Measurements from ENCODE around the gene ARAF. TPM values are rescaled to one million over a fixed set of nuclear protein-coding genes. Genes with fewer than 3 reads are reported as not detected.

ARAF gene
- total and polyA plus RNA-seq, 2 of the 4 experiments (the other 2 are of a cell fraction) = 9.1 to 52.2 TPM

GRCh38 chrX:47596256-47596655, 35.3 kb downstream of the ARAF start:
- DNase-seq (peak; percentile 71), ATAC-seq (ENCODE audit: low read depth) (peak; percentile 56; the same call in 1 of the 2 replicates)
- no peak overlapping the region for H2AK9ac ChIP-seq (replicated peaks; ENCODE audit: low read depth, low read length, poor library complexity)
- ChIA-PET POLR2A (ENCODE audit: unreplicated experiment) (no interaction called here), CTCF (interaction anchor here (0.6 kb wide), 1 partner anchor 48 kb away, joined by 3 read pairs; no protein-coding TSS in a partner anchor)
- no peaks in the 10 kb centered on the region for H3K79me1 ChIP-seq (ENCODE audit: low read depth in 1 of 2, low read length in 2 of 2)
- TF ChIP-seq BHLHE40 (IDR thresholded peaks at IDR 0.05; ENCODE audit: low read depth, low read length) (no peak), SMC3 (IDR thresholded peaks at IDR 0.05; ENCODE audit: low read depth, low read length) (no peak)
- no peak overlapping the region for H3K4me3 ChIP-seq (ENCODE audit: insufficient read depth, low read depth, low read length)
- peaks cover 7% of the 10 kb centered on the region for H3K4me1 ChIP-seq (ENCODE audit: control insufficient read depth, insufficient read depth, low read length)
- no peak overlapping the region for H2BK15ac ChIP-seq (ENCODE audit: low read depth, low read length)
- H2AFZ ChIP-seq (replicated peaks; ENCODE audit: low read length, poor library complexity) = no peak overlapping the region
- peak overlapping the region; percentile 99; the same call in 1 of the 2 replicates for H3K27ac ChIP-seq (ENCODE audit: insufficient read depth, low read length)
- H4K20me1 ChIP-seq (ENCODE audit: insufficient read depth, low read length) = no peaks in the 10 kb centered on the region
- dilution Hi-C loops (cut with HindIII; ENCODE audit: low sequenced_read_pairs, unreplicated experiment) = no loop called here
- H3K36me3 ChIP-seq (ENCODE audit: control insufficient read depth, insufficient read depth, low read length) = no peaks in the 10 kb centered on the region
- H3K23ac ChIP-seq (ENCODE audit: low read depth, low read length) = no peak overlapping the region
- H4K8ac ChIP-seq (ENCODE audit: low read depth in 2 of 2, low read length in 2 of 2) = no peak overlapping the region
- H3K9me1 ChIP-seq (ENCODE audit: insufficient read depth, low read length) = no peaks in the 10 kb centered on the region; the same call in 1 of the 2 replicates
- no peak overlapping the region for H2BK20ac ChIP-seq (ENCODE audit: low read depth, low read length)
- H3K56ac ChIP-seq (ENCODE audit: extremely low read depth, insufficient read depth, low read length) = no peak overlapping the region
- H2BK120ac ChIP-seq (ENCODE audit: low read depth, low read length) = peak overlapping the region; percentile 5; the same call in 1 of the 2 replicates
- H4K5ac ChIP-seq (ENCODE audit: low read depth, low read length) = peak overlapping the region; percentile 97
- H3K27me3 ChIP-seq (ENCODE audit: control insufficient read depth, insufficient read depth, low read length) = no peaks in the 10 kb centered on the region
- in situ Hi-C loops (cut with MboI; ENCODE audit: low sequenced_read_pairs) = no loop called here
- H3K4ac ChIP-seq (ENCODE audit: low read depth, low read length) = no peak overlapping the region
- no peak overlapping the region for H3K14ac ChIP-seq (replicated peaks; ENCODE audit: low read depth, low read length)
- intact Hi-C loops (cut with micrococcal nuclease) = no loop called here
- WGBS, 2 experiments (ENCODE audit: extremely low coverage in 2 of 2, insufficient read length in 1 of 2) = no CpG with 5 or more reads among the region's 2 CpGs
- H3K18ac ChIP-seq (ENCODE audit: low read depth, low read length) = peak overlapping the region; percentile 6
- H4K91ac ChIP-seq (ENCODE audit: insufficient read depth, low read depth, low read length) = no peak overlapping the region
- H3K9me3 ChIP-seq (ENCODE audit: control insufficient read depth, insufficient read depth, low read length) = peaks cover 3% of the 10 kb centered on the region
- H2BK5ac ChIP-seq (ENCODE audit: low read depth, low read length, poor library complexity, severe bottlenecking) = peak overlapping the region; percentile 73
- H3K4me2 ChIP-seq (ENCODE audit: low read depth, low read length) = no peak overlapping the region; the same call in 1 of the 2 replicates
- no peak overlapping the region for H2AK5ac ChIP-seq (ENCODE audit: low read depth, low read length)
- BruUV-seq (replicated peaks) = no TSS peak
- no peak overlapping the region for H3K9ac ChIP-seq (ENCODE audit: low read depth, low read length)
